Gastroesophageal sphincter (tissue), 3 donors: ENCODE measurements around the gene CAMSAP1.

Experiments used
- POLR2A ChIP-seq, 2 donors: fragments of 450-650 bp; IDR thresholded peaks; one replicate each; pipeline ENCODE4 v1.6.1; 2017; ENCODE audit warnings: antibody characterized with exemption in 2 of 2, mild to moderate bottlenecking in 2 of 2, moderate library complexity in 1 of 2
- POLR2AphosphoS5 ChIP-seq: sonication (generic); formaldehyde crosslinking; IDR thresholded peaks from one replicate; pipeline ENCODE4 v1.6.1; 2017; ENCODE audit warnings: antibody characterized with exemption
- TF ChIP-seq, protein P1 (sequence below), 4 experiments: fragments of 200-600 bp in 2 of 4; fragments of 450-650 bp in 2 of 4; sonication (generic) in 1 of 4; IDR thresholded peaks; one replicate each; pipeline ENCODE4 v1.5.1; 2017 to 2019; ENCODE audit warnings: antibody characterized with exemption in 4 of 4, mild to moderate bottlenecking in 2 of 4, moderate library complexity in 2 of 4

DNA sequence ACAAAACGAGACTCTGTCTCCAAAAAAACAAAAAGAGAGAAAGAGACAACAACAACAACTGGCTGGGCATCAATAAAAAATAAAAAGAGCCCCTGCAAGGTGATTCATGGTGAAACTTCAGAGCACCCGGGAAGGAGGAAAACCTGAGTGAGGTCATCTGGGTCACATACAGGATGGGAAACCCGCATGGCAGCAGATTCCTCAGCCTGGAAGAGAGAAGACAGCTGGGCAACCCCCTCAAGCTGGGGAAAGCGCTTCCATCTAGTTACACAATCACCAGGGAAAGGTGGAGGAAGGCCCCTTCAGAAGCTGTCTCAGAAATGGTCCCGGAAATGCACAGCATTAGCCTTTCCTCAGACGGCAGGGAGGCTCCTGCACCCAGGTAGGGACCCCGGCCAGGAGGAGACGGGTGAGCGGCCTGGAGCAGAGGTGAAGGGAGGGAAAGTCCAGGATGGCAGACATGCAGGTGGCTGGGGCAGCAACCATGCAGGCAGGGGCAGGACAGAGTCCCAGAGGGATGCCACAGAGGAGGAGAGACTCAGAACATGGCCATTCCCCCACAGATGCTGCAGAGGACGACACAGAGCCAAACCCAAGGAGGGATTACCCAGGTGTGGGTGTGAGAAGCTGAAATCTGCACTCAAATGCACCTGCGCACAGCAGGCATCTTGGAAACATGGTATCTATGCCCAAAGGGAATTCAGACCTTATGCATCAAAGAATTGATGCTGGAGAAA is 29.4 kb downstream of the CAMSAP1 start:
- TF ChIP-seq, protein P1, sequence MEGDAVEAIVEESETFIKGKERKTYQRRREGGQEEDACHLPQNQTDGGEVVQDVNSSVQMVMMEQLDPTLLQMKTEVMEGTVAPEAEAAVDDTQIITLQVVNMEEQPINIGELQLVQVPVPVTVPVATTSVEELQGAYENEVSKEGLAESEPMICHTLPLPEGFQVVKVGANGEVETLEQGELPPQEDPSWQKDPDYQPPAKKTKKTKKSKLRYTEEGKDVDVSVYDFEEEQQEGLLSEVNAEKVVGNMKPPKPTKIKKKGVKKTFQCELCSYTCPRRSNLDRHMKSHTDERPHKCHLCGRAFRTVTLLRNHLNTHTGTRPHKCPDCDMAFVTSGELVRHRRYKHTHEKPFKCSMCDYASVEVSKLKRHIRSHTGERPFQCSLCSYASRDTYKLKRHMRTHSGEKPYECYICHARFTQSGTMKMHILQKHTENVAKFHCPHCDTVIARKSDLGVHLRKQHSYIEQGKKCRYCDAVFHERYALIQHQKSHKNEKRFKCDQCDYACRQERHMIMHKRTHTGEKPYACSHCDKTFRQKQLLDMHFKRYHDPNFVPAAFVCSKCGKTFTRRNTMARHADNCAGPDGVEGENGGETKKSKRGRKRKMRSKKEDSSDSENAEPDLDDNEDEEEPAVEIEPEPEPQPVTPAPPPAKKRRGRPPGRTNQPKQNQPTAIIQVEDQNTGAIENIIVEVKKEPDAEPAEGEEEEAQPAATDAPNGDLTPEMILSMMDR (IDR thresholded peaks at IDR 0.05), result no peak
- TF ChIP-seq POLR2AphosphoS5 (no peak), POLR2A (IDR thresholded peaks at IDR 0.05) (no peak)
